GM12872 (cell line): ENCODE data around the gene ALDH1A3.

Experiments used
- TF ChIP-seq, protein P1 (sequence below): IDR thresholded peaks from 3 replicates; pipeline ENCODE4 v1.5.1; 2011; ENCODE audit warnings: low read depth, mild to moderate bottlenecking, low read length, moderate library complexity; ENCODE audit not compliant: insufficient read depth

Gene ALDH1A3

DNA sequence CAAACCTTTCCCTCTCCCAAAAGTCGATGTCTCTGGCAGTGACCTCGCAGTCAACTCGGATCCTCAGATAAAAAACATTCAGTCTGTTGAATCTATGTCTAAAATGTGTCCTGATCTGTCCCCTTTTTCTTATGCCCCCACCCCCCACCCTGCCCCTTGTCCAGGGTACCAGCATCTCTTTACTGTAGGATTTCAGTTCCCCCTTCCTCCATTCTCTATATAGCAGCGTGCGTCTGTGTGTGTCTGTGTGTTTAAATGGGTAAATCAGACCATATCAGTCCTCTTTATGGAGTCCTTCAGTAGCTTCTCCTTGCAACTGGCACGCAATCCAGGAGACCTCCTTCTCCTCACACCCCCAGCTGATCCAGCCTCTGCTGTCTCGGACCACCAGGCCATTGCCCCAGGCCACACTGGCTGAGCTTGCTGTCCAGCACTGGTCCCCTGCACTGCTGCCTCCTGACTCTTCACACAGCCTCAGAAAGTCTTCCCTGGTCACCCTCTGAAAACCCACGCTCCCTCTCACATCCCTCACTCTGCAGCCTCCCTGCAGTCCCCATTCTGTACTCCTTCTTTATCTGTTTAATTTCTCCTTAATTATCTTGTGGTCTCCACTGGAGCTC lies 41.0 kb downstream of the ALDH1A3 start:
- TF ChIP-seq, protein P1, sequence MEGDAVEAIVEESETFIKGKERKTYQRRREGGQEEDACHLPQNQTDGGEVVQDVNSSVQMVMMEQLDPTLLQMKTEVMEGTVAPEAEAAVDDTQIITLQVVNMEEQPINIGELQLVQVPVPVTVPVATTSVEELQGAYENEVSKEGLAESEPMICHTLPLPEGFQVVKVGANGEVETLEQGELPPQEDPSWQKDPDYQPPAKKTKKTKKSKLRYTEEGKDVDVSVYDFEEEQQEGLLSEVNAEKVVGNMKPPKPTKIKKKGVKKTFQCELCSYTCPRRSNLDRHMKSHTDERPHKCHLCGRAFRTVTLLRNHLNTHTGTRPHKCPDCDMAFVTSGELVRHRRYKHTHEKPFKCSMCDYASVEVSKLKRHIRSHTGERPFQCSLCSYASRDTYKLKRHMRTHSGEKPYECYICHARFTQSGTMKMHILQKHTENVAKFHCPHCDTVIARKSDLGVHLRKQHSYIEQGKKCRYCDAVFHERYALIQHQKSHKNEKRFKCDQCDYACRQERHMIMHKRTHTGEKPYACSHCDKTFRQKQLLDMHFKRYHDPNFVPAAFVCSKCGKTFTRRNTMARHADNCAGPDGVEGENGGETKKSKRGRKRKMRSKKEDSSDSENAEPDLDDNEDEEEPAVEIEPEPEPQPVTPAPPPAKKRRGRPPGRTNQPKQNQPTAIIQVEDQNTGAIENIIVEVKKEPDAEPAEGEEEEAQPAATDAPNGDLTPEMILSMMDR: no peak

GRCh38 chr15:100922192-100923040 lies 42.8 kb downstream of the ALDH1A3 start:
- TF ChIP-seq, protein P1: no peak

- TF ChIP-seq, protein P1: no peak
These were observed 43.4 kb downstream of the ALDH1A3 start for GRCh38 chr15:100923076-100923475.

DNA sequence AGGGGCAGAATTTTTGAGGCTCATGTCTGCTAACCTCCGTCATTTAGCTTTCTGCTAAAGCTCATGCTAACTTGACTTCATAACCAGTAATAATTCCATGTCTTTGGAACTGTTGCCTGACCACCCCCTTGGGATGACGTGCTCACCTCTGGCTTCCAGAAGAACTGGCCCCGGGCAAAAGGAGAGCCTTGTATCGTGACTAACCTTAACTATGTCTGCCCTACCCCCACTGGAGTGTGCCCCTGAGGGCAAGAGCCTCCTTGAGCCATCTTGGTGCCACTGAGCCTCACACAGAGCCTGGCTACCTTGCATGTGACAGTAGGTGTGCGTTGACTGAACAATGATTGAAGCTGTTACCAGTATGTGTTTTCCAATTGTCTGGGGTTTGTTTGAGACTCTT lies 44.3 kb downstream of the ALDH1A3 start:
- TF ChIP-seq, protein P1: no peak

- TF ChIP-seq, protein P1: no peak
These were observed 44.8 kb downstream of the ALDH1A3 start for GRCh38 chr15:100924436-100924835.

DNA sequence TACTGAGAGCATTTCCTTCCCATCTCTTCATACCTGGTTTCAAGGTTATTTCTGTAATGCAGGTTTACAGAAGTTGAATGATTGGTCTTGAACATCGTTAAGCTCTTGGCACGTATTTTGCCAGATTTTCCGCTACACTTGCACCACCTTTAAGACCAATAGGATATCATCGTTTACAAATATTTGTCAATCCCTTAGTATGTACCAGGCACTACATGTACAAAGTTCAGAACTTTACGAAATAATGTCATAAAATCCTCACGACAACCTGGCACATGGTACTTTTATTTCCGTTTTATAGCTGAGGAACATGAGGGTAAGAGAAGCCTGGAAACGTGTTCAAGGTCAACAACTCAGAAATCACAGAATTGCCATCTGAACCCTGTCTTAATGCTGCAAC lies 45.8 kb downstream of the ALDH1A3 start:
- TF ChIP-seq, protein P1: no peak

- TF ChIP-seq, protein P1: peak; percentile 70
These were observed 46.6 kb downstream of the ALDH1A3 start for GRCh38 chr15:100926258-100926657.
